Cerebellar cortex (tissue), 1 donor: Measurements from ENCODE around the gene ACP2.

ENCODE experiments used
- DNase-seq: peaks from one replicate; pipeline ENCODE4 v3.0.0-alpha.2; 2015; ENCODE audit warnings: low spot score

ACP2 gene

GRCh38 chr11:47268448-47269001, 19.9 kb upstream of the ACP2 start:
- DNase-seq: no peak

DNA sequence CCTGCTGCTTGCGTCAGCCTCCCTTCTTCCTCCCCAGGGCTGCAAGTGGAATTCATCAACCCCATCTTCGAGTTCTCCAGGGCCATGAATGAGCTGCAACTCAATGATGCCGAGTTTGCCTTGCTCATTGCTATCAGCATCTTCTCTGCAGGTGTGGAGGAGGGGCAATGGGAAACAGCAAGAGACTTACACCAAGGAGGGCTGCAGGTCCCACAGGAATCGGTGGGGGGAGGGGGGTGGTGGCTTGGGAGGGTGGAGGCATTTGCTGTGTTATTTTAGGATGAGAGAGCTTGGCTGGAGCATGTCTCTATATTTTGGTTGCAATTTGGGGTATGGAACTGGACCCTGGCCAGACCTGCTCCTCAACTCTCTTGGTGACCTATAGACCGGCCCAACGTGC, 19.3 kb upstream of the ACP2 start:
- no peak for DNase-seq

GRCh38 chr11:47264521-47264920, 15.9 kb upstream of the ACP2 start:
- no peak for DNase-seq

DNA sequence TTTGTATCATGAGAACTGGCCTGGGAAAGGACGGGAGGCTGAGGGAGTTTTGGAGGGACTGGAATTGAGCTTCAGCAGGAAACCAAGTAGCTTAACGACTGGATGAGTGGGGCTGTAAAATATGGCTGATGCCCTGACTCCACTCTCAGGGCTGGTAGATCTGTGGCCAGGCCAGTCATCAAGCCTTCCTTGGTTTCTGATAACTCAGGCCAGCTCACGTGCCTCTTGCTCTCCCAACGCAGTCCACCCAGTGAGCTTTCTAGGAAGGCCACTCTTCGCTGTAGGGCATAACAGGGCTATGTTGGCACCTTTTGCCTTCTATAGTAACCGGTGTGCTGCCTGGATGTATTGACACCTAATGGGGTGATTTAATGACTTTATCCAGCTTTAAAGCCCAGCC, 15.5 kb upstream of the ACP2 start:
- DNase-seq: no peak

- DNase-seq: no peak
Measured at GRCh38 chr11:47261291-47261800, 12.7 kb upstream of the ACP2 start.

DNA sequence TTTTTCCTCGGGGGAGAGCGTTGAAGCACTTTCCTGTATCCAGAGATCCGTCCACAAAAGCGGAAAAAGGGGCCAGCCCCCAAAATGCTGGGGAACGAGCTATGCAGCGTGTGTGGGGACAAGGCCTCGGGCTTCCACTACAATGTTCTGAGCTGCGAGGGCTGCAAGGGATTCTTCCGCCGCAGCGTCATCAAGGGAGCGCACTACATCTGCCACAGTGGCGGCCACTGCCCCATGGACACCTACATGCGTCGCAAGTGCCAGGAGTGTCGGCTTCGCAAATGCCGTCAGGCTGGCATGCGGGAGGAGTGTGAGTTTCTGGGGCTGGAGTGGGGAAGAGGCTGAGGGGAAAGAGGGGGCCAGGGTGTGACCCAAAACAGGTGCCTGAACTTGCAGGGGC, 11.8 kb upstream of the ACP2 start:
- no peak for DNase-seq

GRCh38 chr11:47259232-47259977, 10.8 kb upstream of the ACP2 start:
- DNase-seq: peak; percentile 53

GRCh38 chr11:47258317-47258902, 9.8 kb upstream of the ACP2 start:
- no peak for DNase-seq

GRCh38 chr11:47257517-47258316, 9.1 kb upstream of the ACP2 start, which contains the start of gene NR1H3:
TSS of gene NR1H3 (plus strand) at chr11:47257996. CDS start at chr11:47259217, 1,221 bp downstream.
- DNase-seq: peak; percentile 60

DNA sequence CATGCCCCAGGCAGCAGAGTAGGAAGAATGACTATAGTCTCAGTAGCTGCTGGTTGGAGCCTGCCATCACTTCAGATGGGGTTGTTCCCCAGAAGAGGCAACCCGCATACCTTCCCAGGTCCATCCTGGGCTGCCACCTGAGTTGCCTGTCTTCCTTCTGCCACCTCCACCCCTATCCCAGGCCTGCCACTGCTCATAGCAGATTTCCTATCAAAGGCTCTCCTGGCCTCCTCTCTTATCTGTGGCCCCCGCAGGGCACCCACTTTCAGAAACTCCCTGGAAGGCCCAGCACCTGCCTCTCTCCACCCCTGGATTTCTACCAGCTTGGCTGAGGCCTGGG, 8.5 kb upstream of the ACP2 start:
- no peak for DNase-seq

DNA sequence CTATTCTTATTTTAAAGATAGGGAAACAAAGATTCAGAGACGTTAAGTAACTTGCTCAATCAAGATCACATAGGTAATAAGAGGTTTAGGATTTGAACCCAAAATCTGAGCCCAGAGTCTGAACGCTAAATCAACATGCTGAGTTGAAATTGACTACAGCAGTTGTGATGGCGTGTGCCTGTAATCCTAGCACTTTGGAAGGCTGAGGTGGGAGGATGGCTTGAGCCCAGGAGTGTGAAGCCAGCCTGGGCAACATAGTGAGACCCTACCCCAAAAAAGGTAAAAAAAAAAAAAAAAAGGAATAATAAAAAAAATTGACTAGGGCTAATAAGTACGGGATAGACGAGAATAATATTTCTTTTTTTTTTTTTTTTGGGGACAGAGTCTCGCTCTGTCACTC, 7.8 kb upstream of the ACP2 start:
- DNase-seq: no peak

DNA sequence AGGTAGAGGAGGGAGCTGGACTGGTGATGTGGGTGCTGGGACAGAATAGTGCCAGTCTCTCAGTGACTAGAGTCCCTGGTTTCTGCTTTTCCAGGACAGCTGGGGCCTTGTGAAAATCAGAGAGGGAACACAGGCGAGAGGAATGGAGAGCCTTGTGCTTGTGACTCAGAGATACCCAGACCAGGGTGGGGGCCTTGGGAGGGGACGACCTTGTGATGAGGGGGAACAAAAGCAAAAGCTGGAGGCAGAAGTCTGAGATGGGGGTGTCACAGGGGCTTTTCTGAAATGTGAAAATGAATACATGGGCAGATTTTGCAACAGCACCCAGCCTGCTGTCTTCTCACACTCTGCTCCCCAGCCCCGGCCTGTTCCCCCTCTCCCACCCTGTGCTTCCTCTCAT, 5.8 kb upstream of the ACP2 start:
- DNase-seq: no peak

DNA sequence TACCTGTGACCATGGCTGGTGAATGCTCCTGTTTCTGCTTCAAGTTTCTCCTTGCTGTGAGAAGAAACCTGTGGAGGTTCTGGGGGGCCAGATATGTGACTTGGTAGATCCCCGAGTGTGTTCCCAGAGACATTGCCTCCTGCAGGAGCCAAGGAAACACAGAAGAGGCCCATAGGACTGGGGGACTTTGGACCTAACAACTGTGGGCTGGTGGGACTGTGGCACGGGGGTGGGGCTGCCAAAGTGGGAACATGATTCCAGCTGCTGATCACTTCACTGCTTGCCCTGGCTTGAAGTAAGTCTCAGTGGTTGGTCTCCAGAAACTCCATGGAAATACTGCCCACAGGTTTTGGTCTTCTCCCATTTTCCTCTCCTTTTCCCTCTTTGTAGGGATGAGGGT, 5.0 kb upstream of the ACP2 start:
- no peak for DNase-seq

- DNase-seq: no peak
Measured at GRCh38 chr11:47251751-47252150, 3.1 kb upstream of the ACP2 start.

- no peak for DNase-seq
Measured at GRCh38 chr11:47249378-47249715, 733 bp upstream of the ACP2 start.

DNA sequence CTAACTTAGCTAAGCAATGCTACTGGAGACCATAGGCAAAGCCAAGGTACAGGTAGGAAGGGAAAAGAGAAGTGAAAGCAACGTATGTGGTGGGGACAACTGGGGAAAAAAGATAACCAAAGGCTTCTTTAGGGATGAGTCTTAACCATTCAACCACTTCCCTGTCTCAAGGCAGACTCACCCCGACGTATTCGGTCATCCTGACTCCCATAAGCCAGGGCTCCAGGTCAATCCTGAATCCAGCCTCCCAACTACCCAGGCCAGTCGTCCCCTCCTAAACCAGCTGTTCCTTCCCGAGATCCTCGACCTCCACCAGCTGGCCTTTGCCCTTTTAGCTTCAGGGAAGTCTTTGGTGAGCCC, 330 bp downstream of the ACP2 start:
- DNase-seq: no peak

DNA sequence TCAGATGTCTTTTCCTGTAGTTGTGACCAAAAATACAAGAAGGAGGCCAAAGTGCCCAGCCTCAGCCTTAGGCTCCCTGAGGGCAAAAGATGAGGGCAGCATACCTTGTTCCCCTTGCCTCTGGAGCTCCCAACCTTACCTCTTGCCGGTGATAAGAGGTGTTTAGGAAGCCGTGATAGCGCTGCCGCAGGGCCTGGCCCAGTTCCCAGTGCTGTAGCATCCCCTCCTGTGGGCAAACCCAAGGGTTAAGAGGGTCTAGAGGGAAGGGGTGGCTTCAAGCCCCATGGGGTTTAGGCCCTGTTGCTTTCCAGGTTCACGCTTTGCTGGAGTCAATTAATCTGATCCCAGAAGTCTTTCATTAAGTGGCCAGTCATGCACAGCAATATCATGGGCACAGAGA, 1.1 kb downstream of the ACP2 start:
- no peak for DNase-seq

- no peak for DNase-seq
Measured at GRCh38 chr11:47245611-47246357, 2.8 kb downstream of the ACP2 start.

- no peak for DNase-seq
Measured at GRCh38 chr11:47244448-47245350, 3.9 kb downstream of the ACP2 start.

DNA sequence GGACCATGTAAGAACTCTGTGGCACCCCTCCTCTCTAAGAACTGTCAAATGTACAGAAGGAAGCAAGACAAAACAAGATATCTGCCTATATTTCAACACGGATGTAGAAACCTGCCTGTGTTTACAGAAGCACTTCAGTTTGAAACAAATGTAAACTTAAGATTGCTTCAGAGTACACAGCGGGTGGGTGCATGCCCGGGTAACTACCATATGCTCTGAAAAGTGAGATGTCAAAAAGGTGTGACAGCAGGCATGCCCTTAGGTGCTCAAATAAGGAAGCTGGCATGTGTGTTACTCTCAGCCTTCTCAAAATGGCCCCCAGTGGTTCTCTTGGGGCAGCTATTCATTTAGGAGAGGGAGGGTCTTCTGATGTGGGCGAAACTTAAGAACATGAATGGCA, 5.2 kb downstream of the ACP2 start:
- no peak for DNase-seq

DNA sequence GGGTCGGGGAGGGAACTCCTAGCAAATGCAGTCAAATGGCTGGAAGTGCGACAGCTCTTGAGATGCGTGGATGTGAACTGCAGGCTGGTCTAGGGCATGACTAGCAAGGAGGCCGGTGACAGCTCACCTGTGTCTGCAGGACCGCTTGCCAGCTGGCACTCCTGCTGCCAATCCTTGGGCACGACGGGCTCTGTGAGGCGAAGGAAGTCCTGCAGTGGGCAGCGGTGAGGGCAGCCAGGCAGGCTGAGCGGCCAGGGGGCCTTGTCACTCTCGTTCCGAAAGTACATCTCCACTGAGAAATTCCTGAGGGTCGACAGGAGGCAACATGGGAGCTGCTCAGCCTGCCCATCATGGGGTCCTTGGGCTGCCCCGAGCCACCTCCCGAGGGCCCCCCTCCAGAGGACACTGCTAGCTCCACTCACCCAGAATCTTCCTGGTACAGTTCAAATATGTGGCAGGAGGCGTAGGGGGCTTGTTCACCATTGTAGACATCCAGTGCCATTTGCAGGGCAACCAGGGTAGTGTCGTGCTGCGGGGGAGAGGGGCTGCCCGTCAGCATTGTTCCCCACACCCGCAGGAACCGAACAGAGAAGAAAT, 5.9 kb downstream of the ACP2 start:
- peak; percentile 56 for DNase-seq
